Measurements from ENCODE around the gene PPP1R9B. TPM values are rescaled to one million over a fixed set of nuclear protein-coding genes. Genes with fewer than 3 reads are reported as not detected.
A peak's percentile ranks its signal among the peaks of the same experiment; 100 is the strongest.

The PPP1R9B gene
- total RNA-seq, 1 donor from 2014 or later = 73.6 TPM

GRCh38 chr17:50143461-50144176, 6.9 kb downstream of the PPP1R9B start:
- H3K4me2 ChIP-seq (ENCODE audit: low read length) = no peak overlapping the region
- H3K27me3 ChIP-seq (ENCODE audit: insufficient read depth, low read length) = no peaks in the 10 kb centered on the region
- H3K27ac ChIP-seq (ENCODE audit: low read depth, low read length) = no peak overlapping the region
- H3K36me3 ChIP-seq (ENCODE audit: insufficient read depth, low read length) = peaks cover 37% of the 10 kb centered on the region
- no peak overlapping the region for H3K4me3 ChIP-seq (ENCODE audit: insufficient read depth, low read depth, low read length)
- Mint-ChIP-seq H3K27me3 (ENCODE audit: low read depth, unreplicated experiment) (no peaks in the 10 kb centered on the region), H3K4me1 (ENCODE audit: low read depth, unreplicated experiment) (peaks cover 13% of the 10 kb centered on the region), H3K9me3 (ENCODE audit: unreplicated experiment) (no peaks in the 10 kb centered on the region), H3K4me3 (ENCODE audit: unreplicated experiment) (peak overlapping the region; percentile 27), H3K36me3 (ENCODE audit: low read depth, unreplicated experiment) (peaks cover 51% of the 10 kb centered on the region), H3K27ac (ENCODE audit: unreplicated experiment) (no peak overlapping the region)
- H3K9me3 ChIP-seq (ENCODE audit: insufficient read depth, low read depth, low read length) = no peaks in the 10 kb centered on the region
- no peak overlapping the region for H2AFZ ChIP-seq (ENCODE audit: low read depth, low read length)
- no peak for TF ChIP-seq EZH2 (IDR thresholded peaks at IDR 0.05; ENCODE audit: insufficient read depth, low read length)
- TF ChIP-seq, protein P1, sequence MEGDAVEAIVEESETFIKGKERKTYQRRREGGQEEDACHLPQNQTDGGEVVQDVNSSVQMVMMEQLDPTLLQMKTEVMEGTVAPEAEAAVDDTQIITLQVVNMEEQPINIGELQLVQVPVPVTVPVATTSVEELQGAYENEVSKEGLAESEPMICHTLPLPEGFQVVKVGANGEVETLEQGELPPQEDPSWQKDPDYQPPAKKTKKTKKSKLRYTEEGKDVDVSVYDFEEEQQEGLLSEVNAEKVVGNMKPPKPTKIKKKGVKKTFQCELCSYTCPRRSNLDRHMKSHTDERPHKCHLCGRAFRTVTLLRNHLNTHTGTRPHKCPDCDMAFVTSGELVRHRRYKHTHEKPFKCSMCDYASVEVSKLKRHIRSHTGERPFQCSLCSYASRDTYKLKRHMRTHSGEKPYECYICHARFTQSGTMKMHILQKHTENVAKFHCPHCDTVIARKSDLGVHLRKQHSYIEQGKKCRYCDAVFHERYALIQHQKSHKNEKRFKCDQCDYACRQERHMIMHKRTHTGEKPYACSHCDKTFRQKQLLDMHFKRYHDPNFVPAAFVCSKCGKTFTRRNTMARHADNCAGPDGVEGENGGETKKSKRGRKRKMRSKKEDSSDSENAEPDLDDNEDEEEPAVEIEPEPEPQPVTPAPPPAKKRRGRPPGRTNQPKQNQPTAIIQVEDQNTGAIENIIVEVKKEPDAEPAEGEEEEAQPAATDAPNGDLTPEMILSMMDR (IDR thresholded peaks at IDR 0.05; ENCODE audit: insufficient read depth, low read depth, low read length) = no peak
- DNase-seq (ENCODE audit: low read depth) (no peak), FAIRE-seq (no peak)
- H3K79me2 ChIP-seq (ENCODE audit: insufficient read depth, low read length) = peaks cover 82% of the 10 kb centered on the region
- H3K9ac ChIP-seq (ENCODE audit: low read length) = no peak overlapping the region
- H3K4me1 ChIP-seq (ENCODE audit: insufficient read depth, low read length) = peaks cover 34% of the 10 kb centered on the region
- peaks cover 99% of the 10 kb centered on the region for H4K20me1 ChIP-seq (ENCODE audit: insufficient read depth, low read length)

- peaks cover 3% of the 10 kb centered on the region for H3K4me1 Mint-ChIP-seq (ENCODE audit: low read depth, unreplicated experiment)
- no peaks in the 10 kb centered on the region for H3K9me3 ChIP-seq (ENCODE audit: insufficient read depth, low read depth, low read length)
- H3K79me2 ChIP-seq (ENCODE audit: insufficient read depth, low read length) = peaks cover 73% of the 10 kb centered on the region
- no peak for FAIRE-seq
- H3K9me3 Mint-ChIP-seq (ENCODE audit: unreplicated experiment) = no peaks in the 10 kb centered on the region
- H3K27ac Mint-ChIP-seq (ENCODE audit: unreplicated experiment) = no peak overlapping the region
- H4K20me1 ChIP-seq (ENCODE audit: insufficient read depth, low read length) = peaks cover 99% of the 10 kb centered on the region
- H2AFZ ChIP-seq (ENCODE audit: low read depth, low read length) = no peak overlapping the region
- no peak overlapping the region for H3K4me3 ChIP-seq (ENCODE audit: insufficient read depth, low read depth, low read length)
- no peak for TF ChIP-seq EZH2 (IDR thresholded peaks at IDR 0.05; ENCODE audit: insufficient read depth, low read length)
- TF ChIP-seq, protein P1 (IDR thresholded peaks at IDR 0.05; ENCODE audit: insufficient read depth, low read depth, low read length) = no peak
- H3K9ac ChIP-seq (ENCODE audit: low read length) = no peak overlapping the region
- H3K27ac ChIP-seq (ENCODE audit: low read depth, low read length) = no peak overlapping the region
- H3K36me3 Mint-ChIP-seq (ENCODE audit: low read depth, unreplicated experiment) = peaks cover 59% of the 10 kb centered on the region
- H3K36me3 ChIP-seq (ENCODE audit: insufficient read depth, low read length) = peaks cover 48% of the 10 kb centered on the region
- H3K4me1 ChIP-seq (ENCODE audit: insufficient read depth, low read length) = peaks cover 19% of the 10 kb centered on the region
- no peak overlapping the region for H3K4me2 ChIP-seq (ENCODE audit: low read length)
- no peak for DNase-seq (ENCODE audit: low read depth)
- no peaks in the 10 kb centered on the region for H3K27me3 ChIP-seq (ENCODE audit: insufficient read depth, low read length)
- H3K4me3 Mint-ChIP-seq (ENCODE audit: unreplicated experiment) = no peak overlapping the region
- no peaks in the 10 kb centered on the region for H3K27me3 Mint-ChIP-seq (ENCODE audit: low read depth, unreplicated experiment)
These were observed 8.7 kb downstream of the PPP1R9B start for GRCh38 chr17:50141745-50142110.

Data from astrocyte (in vitro differentiated cells and primary cell).